Neural crest cell (in vitro differentiated cells): ENCODE measurements around the gene SRGAP3. TPM values are rescaled to one million over a fixed set of nuclear protein-coding genes. Genes with fewer than 3 reads are reported as not detected.

ENCODE experiments used
- DNase-seq: peaks from one replicate; pipeline ENCODE4 v3.0.0; 2021; ENCODE audit warnings: low read depth, mixed read lengths, low spot score
- H3K27ac Mint-ChIP-seq: one replicate; pipeline ENCODE4 v1.8.0; 2021; ENCODE audit warnings: mild to moderate bottlenecking, mixed read lengths; ENCODE audit not compliant: unreplicated experiment
- H3K27me3 Mint-ChIP-seq: 2 replicates; pipeline ENCODE4 v1.8.0; 2021; ENCODE audit warnings: low read depth, mild to moderate bottlenecking, mixed read lengths
- H3K36me3 Mint-ChIP-seq: 2 replicates; pipeline ENCODE4 v1.8.0; 2021; ENCODE audit warnings: low read depth, mild to moderate bottlenecking, mixed read lengths
- H3K4me1 Mint-ChIP-seq: 2 replicates; pipeline ENCODE4 v1.8.0; 2021; ENCODE audit warnings: mixed read lengths
- H3K4me3 Mint-ChIP-seq: one replicate; pipeline ENCODE4 v1.8.0; 2021; ENCODE audit warnings: mild to moderate bottlenecking, mixed read lengths
- H3K9me3 Mint-ChIP-seq: 2 replicates; pipeline ENCODE4 v1.8.0; 2021; ENCODE audit warnings: mixed read lengths
- total RNA-seq: library from RNA; stranded (reverse); gene quantifications from 2 replicates; pipeline ENCODE4 v1.2.1, GENCODE V29; 2021
- TF ChIP-seq, protein P1 (sequence below): fragments of 200-600 bp; sonication (generic); conservative IDR thresholded peaks from 2 replicates; pipeline ENCODE4 v1.5.0; 2021; ENCODE audit warnings: antibody characterized with exemption, mild to moderate bottlenecking

SRGAP3 gene
- total RNA-seq, 1 donor from 2014 or later, result 58.4 TPM

DNA sequence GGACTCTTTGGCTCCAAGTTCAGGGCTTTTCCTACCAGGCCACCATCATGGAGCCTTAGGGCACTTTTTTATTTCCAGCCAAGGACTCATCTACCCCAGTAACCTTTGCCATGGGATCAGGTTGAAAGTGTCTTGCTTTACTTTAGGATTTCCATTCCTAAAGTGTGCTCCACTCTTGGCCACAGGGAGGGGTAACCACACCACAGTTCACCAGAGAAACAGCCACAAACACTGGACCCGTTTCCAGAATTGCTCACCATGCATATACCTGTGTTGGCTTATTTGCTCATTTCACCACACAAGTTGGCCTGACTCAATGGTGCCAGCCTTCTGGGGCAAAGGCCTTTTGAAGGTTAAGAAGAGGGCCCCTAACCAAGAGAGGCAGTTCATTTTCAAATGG, 215.6 kb downstream of the SRGAP3 start:
- peaks cover 9% of the 10 kb centered on the region for H3K4me1 Mint-ChIP-seq
- no peak overlapping the region for H3K27ac Mint-ChIP-seq
- H3K27me3 Mint-ChIP-seq, result no peaks in the 10 kb centered on the region
- DNase-seq, result no peak
- TF ChIP-seq, protein P1, sequence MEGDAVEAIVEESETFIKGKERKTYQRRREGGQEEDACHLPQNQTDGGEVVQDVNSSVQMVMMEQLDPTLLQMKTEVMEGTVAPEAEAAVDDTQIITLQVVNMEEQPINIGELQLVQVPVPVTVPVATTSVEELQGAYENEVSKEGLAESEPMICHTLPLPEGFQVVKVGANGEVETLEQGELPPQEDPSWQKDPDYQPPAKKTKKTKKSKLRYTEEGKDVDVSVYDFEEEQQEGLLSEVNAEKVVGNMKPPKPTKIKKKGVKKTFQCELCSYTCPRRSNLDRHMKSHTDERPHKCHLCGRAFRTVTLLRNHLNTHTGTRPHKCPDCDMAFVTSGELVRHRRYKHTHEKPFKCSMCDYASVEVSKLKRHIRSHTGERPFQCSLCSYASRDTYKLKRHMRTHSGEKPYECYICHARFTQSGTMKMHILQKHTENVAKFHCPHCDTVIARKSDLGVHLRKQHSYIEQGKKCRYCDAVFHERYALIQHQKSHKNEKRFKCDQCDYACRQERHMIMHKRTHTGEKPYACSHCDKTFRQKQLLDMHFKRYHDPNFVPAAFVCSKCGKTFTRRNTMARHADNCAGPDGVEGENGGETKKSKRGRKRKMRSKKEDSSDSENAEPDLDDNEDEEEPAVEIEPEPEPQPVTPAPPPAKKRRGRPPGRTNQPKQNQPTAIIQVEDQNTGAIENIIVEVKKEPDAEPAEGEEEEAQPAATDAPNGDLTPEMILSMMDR, result no peak
- no peaks in the 10 kb centered on the region for H3K9me3 Mint-ChIP-seq
- H3K36me3 Mint-ChIP-seq, result peaks cover 2% of the 10 kb centered on the region
- H3K4me3 Mint-ChIP-seq, result no peak overlapping the region

DNA sequence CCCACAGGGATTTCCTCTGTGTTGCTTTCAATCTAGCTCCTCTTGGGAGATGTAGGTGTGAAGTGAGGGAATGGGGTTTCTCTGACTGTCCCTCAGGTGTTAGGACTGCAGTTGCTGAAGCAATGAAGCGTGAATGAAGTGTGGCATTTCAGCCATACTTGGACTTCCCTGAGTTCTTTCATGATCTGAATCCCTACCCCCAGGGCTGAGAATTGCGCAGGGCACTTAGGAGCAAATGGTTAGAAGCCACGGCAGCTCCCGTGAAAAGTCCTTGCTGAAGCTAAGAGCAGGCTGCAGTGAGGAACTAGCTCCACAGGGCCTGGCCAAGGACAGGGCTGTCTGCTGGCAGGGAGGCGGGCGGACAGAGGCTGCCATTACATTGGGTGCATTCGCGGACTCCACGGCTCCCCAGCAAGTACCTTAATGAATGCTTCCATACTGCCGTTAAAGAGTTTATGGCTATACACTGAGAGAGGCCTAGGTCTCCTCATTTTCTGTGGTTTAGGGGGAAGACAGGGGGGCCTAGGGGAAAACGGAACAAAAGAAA, 217.1 kb downstream of the SRGAP3 start:
- Mint-ChIP-seq H3K9me3 (no peaks in the 10 kb centered on the region), H3K4me3 (no peak overlapping the region), H3K27ac (no peak overlapping the region), H3K36me3 (peaks cover 6% of the 10 kb centered on the region), H3K27me3 (no peaks in the 10 kb centered on the region), H3K4me1 (peaks cover 8% of the 10 kb centered on the region)
- no peak for DNase-seq
- TF ChIP-seq, protein P1, result no peak

DNA sequence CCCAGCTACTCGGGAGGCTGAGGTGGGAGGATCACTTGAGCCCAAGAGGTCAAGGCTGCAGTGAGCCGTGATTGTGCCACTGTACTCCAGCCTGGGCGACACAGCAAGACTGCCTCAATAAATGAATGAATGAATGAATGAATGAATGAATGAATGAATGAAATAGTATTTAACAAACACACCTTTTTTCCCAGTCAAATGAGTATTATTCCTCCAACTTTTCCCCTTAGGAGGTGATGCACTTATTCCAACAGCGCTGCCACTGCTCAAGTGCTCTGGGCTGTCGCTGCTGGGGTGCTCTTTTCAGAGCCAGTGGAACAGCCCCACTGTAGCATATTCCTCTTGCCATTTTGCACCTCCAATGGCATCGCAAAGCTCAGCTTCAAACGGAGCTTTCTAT, 219.4 kb downstream of the SRGAP3 start:
- DNase-seq, result no peak
- no peaks in the 10 kb centered on the region for H3K9me3 Mint-ChIP-seq
- no peak overlapping the region for H3K27ac Mint-ChIP-seq
- peaks cover 11% of the 10 kb centered on the region for H3K36me3 Mint-ChIP-seq
- H3K4me3 Mint-ChIP-seq, result no peak overlapping the region
- H3K4me1 Mint-ChIP-seq, result no peaks in the 10 kb centered on the region
- TF ChIP-seq, protein P1, result no peak
- H3K27me3 Mint-ChIP-seq, result no peaks in the 10 kb centered on the region

DNA sequence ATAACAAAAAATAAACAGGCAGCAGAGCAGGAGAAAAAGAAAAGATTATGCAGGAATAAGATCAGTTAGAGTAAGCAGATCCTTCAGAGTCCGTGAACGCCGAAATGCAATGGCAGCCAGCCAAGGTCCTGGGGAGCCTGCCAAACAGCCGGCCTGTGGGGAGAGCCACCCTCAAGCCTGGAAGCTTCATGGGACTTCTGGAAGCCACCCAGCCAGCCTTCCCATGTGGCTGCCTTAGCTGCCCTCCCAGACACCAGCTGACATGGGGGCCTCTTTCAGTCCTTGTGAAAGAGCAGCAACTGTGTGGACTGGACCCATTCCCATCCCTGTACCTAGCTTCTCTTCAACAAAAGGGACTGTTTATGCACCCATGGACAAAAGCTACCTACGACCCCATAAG, 221.3 kb downstream of the SRGAP3 start:
- peaks cover 6% of the 10 kb centered on the region for H3K4me1 Mint-ChIP-seq
- DNase-seq, result no peak
- H3K27ac Mint-ChIP-seq, result peak overlapping the region; percentile 45

DNA sequence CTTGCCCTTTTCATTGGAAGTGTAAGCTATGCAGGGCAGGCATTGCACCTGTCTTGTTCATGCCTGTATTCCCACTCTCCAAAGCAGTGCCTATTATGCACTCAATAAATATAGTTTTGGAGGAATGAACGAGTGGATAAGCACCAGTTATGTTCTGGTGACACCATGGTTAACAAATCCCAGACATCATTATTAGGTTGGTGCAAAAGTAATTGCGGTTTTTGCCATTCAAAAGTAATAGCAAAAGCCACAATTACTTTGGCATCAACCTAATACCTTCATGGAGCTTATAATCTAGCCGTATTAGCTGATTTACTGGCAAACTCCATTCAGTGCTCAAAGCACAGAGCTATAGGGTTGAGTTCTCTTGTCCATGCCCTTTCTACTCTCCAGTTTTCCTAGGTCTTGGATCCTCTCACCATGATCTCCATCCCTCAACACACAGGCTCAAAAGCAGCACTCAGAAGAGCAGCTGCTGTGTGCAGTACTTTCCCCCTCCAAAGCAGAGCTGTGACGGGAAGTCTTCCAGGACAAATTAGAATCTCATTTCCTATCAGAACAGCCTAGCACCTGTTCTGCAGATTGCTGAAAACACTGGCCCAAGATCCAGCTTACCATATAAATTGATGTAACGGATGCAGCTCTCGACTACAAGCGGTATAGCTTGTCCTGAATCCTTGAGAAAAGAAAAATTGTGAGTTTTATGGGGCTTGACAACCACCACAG, 223.0 kb downstream of the SRGAP3 start:
- DNase-seq, result no peak
- H3K4me3 Mint-ChIP-seq, result no peak overlapping the region
- peaks cover 24% of the 10 kb centered on the region for H3K36me3 Mint-ChIP-seq
- TF ChIP-seq, protein P1, result no peak
- no peaks in the 10 kb centered on the region for H3K9me3 Mint-ChIP-seq
- H3K4me1 Mint-ChIP-seq, result peaks cover 17% of the 10 kb centered on the region
- no peaks in the 10 kb centered on the region for H3K27me3 Mint-ChIP-seq
- no peak overlapping the region for H3K27ac Mint-ChIP-seq

More for the DNA sequence above, 221.3 kb downstream of the SRGAP3 start:
- Mint-ChIP-seq H3K27me3 (no peaks in the 10 kb centered on the region), H3K4me3 (no peak overlapping the region), H3K36me3 (peaks cover 17% of the 10 kb centered on the region), H3K9me3 (no peaks in the 10 kb centered on the region)
- TF ChIP-seq, protein P1, result no peak
